Measurements from ENCODE around the gene LRRC2. TPM values are rescaled to one million over a fixed set of nuclear protein-coding genes. Genes with fewer than 3 reads are reported as not detected.
"Not testable (repeated sequence)": the region's sequence is repeated elsewhere in the genome, so short reads cannot be mapped to it uniquely, and the experiment has no call there.

The LRRC2 gene, protein sequence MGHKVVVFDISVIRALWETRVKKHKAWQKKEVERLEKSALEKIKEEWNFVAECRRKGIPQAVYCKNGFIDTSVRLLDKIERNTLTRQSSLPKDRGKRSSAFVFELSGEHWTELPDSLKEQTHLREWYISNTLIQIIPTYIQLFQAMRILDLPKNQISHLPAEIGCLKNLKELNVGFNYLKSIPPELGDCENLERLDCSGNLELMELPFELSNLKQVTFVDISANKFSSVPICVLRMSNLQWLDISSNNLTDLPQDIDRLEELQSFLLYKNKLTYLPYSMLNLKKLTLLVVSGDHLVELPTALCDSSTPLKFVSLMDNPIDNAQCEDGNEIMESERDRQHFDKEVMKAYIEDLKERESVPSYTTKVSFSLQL
- 1 to 10 TPM; 1.7 to 2.5 (median 2.2) TPM for polyA plus RNA-seq (ENCODE audit: insufficient read length in 4 of 4)

GRCh38 chr3:46566040-46566641, at the start of gene LRRC2:
LRRC2 (minus strand) TSS chr3:46566302; CDS start chr3:46551591, 14,711 bp downstream.
- no peak for DNase-seq (ENCODE audit: low read depth in 4 of 4, low spot score in 2 of 4)

GRCh38 chr3:46615050-46615775, 49.1 kb upstream of the LRRC2 start:
- DNase-seq (ENCODE audit: low read depth in 4 of 4, low spot score in 2 of 4), result no peak

- DNase-seq (ENCODE audit: low read depth in 4 of 4, low spot score in 2 of 4), result no peak
These were observed 48.3 kb upstream of the LRRC2 start for GRCh38 chr3:46614431-46614830.

DNA sequence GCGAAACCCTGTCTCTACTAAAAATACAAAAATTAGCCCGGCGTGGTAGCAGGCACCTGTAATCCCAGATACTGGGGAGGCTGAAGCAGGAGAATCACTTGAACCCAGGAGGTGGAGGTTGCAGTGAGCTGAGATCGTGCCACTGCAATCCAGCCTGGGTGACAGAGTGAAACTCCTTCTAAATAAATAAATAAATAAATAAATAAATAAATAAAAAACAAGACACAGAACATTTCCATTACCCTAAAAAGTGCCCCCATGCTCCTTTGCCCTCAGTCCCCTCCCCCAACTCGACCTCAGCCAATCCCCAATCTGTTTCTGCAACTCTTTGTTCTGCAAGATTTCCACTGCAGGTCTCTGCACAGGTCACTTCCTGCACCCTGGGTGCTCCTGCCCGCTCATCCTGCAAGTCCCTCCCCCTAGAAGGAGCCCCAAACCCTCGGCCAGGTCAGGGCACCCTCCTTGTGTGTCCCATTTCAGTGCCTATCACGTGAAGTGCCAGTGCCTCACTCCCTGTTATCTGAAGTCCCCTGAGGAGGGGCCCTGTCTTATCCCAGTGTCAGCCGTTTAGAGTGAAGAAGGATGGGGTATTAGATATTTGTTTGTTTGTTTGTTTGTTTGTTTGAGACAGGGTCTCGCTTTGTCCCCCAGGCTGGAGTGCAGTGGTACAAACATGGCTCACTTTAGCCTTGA, 47.4 kb upstream of the LRRC2 start:
- no peak for DNase-seq (ENCODE audit: low read depth in 4 of 4, low spot score in 2 of 4)

DNA sequence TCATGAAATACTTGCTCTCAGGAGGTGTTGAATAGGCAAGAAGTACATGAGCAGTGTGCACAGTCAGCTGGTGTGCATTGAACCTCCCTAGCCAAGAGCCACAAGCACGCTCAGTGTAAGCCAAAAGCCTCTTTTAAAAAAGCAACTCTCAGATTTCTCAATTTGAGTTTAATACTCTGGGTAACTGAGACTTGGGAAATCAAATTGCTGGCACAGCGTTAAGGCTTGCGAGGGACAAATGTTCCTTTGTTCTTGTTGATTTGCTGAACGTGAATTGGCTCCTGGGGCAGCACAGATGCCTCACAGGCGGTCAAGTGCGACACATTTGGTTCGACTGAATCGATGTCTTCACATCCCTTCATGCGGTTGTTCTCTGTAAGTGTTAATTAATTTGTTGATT, 46.2 kb upstream of the LRRC2 start, which contains the start of gene FAM240A:
Gene FAM240A (plus strand): TSS at position 202 of the 400 bp plus-strand sequence. CDS start 159 bp downstream, at position 361.
- DNase-seq (ENCODE audit: low read depth in 4 of 4, low spot score in 2 of 4), result no peak

GRCh38 chr3:46609944-46610722, 44.0 kb upstream of the LRRC2 start:
- no peak for DNase-seq (ENCODE audit: low read depth in 4 of 4, low spot score in 2 of 4)

- DNase-seq (ENCODE audit: low read depth in 4 of 4, low spot score in 2 of 4), result no peak
These were observed 43.2 kb upstream of the LRRC2 start for GRCh38 chr3:46609212-46609721.

- no peak for DNase-seq (ENCODE audit: low read depth in 4 of 4, low spot score in 2 of 4)
These were observed 41.5 kb upstream of the LRRC2 start for GRCh38 chr3:46607603-46608028.

DNA sequence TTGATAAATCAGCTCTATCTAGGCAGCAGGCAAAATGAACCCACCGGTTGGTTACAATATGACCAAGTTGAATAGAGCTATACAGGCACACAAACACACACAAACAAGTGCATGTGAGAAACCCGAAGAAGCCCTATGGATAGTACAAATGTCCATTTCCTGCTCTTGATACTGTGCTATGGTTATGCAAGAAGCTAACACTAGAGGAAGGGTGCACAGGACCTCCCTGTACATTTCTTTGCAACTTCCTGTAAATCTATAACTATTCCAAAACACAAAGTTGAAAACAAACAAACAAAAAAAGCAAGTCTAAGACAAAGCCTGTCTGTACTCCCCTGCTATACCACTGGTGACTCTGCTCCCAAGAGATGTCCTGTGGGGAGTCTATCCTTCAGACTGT, 38.0 kb upstream of the LRRC2 start:
- no peak for DNase-seq (ENCODE audit: low read depth in 4 of 4, low spot score in 2 of 4)

DNA sequence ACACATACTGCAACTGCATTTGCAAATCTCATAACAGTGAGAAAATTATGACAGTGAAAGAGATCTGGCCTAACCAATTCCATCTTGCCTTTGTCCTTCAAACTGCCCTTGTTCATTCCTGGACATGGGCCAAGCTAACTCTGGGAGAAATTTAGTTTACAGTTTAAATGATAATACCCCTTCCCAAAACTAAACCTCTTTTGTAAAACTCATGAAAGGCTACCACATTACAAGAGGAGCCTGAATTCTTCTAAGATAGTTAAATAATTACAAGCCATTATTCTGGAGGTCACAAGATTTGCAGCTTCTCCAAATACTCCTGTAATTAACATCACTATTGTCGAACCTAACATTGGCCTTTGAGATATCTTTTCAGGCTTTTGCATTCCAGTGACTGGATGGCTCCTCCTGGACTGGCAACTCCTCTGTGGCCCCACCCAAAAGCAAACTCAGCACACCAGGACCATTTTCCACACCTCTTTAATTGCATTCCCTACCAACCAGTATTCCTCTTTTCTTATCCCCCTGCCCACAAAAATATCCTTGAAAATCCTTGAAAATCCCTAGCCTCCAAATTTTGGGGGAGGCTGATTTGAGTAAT, 37.4 kb upstream of the LRRC2 start:
- DNase-seq (ENCODE audit: low read depth in 4 of 4, low spot score in 2 of 4), result no peak

DNA sequence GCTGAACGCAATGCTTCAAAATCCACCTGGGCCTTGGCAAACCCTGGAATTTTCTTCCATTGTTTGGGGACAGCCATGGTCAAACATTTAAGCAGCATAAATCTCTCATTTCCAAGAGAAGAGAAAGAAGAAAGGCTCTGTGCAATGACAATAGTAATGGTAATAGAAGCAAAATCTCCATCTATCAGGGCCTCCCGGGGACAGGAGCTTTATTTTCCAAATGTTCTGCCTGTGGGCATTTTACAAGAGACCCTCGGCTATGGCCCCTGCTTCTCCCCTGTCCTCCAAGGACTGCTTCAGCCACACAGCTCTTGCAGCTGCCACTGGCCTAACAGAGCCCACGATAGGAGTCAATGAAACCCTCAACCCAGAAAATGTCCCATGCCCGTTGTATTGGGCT, 33.5 kb upstream of the LRRC2 start:
- DNase-seq (ENCODE audit: low read depth in 4 of 4, low spot score in 2 of 4), result no peak

GRCh38 chr3:46595819-46596314, 29.8 kb upstream of the LRRC2 start:
- no peak for DNase-seq (ENCODE audit: low read depth in 4 of 4, low spot score in 2 of 4)

DNA sequence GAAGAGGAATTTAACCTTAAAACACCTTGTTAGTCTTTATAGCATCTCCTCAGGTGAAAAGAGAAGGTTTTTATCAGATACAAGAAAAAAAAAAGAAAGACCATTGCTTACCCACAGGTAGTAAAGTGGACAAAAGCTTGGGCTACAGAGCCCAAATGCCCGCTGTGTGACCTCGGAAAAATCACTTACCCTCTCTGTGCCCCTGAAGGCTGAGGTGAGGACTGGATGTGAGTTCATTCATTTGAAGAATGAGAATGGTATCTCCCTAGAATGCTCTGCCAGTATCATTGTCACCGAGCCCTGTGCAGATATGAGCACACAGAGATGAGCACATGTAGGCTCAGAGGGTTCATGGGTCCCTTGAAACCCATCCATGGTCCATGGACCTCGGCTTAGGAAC, 28.6 kb upstream of the LRRC2 start:
- no peak for DNase-seq (ENCODE audit: low read depth in 4 of 4, low spot score in 2 of 4)

- DNase-seq (ENCODE audit: low read depth in 4 of 4, low spot score in 2 of 4), result no peak
These were observed 27.9 kb upstream of the LRRC2 start for GRCh38 chr3:46593979-46594378.

DNA sequence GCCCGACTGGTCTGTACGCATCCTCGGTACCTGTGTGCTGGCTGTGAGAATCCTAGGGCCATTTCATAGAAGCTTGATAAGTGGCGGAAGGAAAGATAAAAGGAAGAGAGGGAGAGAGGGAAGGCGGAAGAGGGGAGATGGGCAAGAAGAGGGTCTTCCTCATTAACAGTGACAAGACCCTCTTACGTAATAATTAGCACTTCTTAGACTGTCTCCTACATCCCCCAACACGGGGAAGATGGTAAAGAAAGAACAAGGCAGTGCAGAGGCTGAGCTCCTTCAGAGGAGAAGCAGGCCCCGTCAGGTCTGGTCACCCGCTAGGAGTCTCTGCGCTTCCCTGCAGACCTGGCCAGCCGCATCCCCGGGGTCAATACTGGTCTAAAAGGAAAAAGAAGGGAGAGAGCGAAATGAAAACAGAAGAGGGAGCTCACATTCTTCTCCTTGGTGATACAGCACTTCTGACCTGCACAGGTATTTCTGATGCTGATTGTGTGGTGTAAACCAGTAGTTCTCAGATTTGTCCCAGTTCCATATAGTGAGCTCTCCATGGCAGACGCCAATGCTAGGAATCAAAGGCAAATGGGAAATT, 27.3 kb upstream of the LRRC2 start:
- no peak for DNase-seq (ENCODE audit: low read depth in 4 of 4, low spot score in 2 of 4)

GRCh38 chr3:46587268-46587667, 21.2 kb upstream of the LRRC2 start:
- DNase-seq (ENCODE audit: low read depth in 4 of 4, low spot score in 2 of 4), result not testable (repeated sequence)

GRCh38 chr3:46586738-46587246, 20.7 kb upstream of the LRRC2 start:
- no peak for DNase-seq (ENCODE audit: low read depth in 4 of 4, low spot score in 2 of 4)

GRCh38 chr3:46585799-46586693, 19.9 kb upstream of the LRRC2 start:
- DNase-seq (ENCODE audit: low read depth in 4 of 4, low spot score in 2 of 4), result no peak

Measured in left renal cortex interstitium (tissue), 4 donors.